HEK293 (cell line): ENCODE results near the gene SKI.

ENCODE experiments used
- BCL11A ChIP-seq: fragments of 450-650 bp; formaldehyde crosslinking; IDR thresholded peaks from 2 replicates; pipeline ENCODE4 v1.5.1; 2016; ENCODE audit warnings: low read depth, missing biosample characterization, missing genetic modification characterization
- GLI2 ChIP-seq: fragments of 450-650 bp; formaldehyde crosslinking; IDR thresholded peaks from 2 replicates; pipeline ENCODE4; 2017; ENCODE audit warnings: missing biosample characterization, missing genetic modification characterization, low read depth, borderline replicate concordance
- IKZF3 ChIP-seq: fragments of 450-650 bp; IDR thresholded peaks from 2 replicates; pipeline ENCODE4 v1.5.0; 2018; ENCODE audit warnings: missing biosample characterization, mild to moderate bottlenecking, missing genetic modification characterization, moderate library complexity
- KLF9 ChIP-seq: fragments of 450-650 bp; formaldehyde crosslinking; IDR thresholded peaks from 2 replicates; pipeline ENCODE4 v1.5.1; 2016; ENCODE audit warnings: missing biosample characterization, missing genetic modification characterization, low read depth
- SP2 ChIP-seq: fragments of 450-650 bp; formaldehyde crosslinking; IDR thresholded peaks from 2 replicates; pipeline ENCODE4 v1.5.1; 2016; ENCODE audit warnings: missing biosample characterization, missing genetic modification characterization
- WT1 ChIP-seq: fragments of 450-650 bp; formaldehyde crosslinking; IDR thresholded peaks from 2 replicates; pipeline ENCODE4 v1.5.1; 2016; ENCODE audit warnings: missing biosample characterization, missing genetic modification characterization
- ZBTB48 ChIP-seq: fragments of 450-650 bp; formaldehyde crosslinking; IDR thresholded peaks from 2 replicates; pipeline ENCODE4 v1.5.1; 2016; ENCODE audit warnings: missing biosample characterization, missing genetic modification characterization
- ZBTB7A ChIP-seq: fragments of 450-650 bp; formaldehyde crosslinking; IDR thresholded peaks from 2 replicates; pipeline ENCODE4 v1.5.1; 2016; ENCODE audit warnings: low read depth, missing biosample characterization, missing genetic modification characterization
- ZEB2 ChIP-seq: fragments of 450-650 bp; formaldehyde crosslinking; IDR thresholded peaks from 2 replicates; pipeline ENCODE4 v1.5.1; 2016; ENCODE audit warnings: missing biosample characterization, missing genetic modification characterization
- ZIC2 ChIP-seq: fragments of 450-650 bp; formaldehyde crosslinking; IDR thresholded peaks from 2 replicates; pipeline ENCODE4 v1.5.1; 2016; ENCODE audit warnings: missing biosample characterization, missing genetic modification characterization
- ZNF169 ChIP-seq: fragments of 450-650 bp; formaldehyde crosslinking; IDR thresholded peaks from 2 replicates; pipeline ENCODE4 v1.5.1; 2016; ENCODE audit warnings: missing biosample characterization, missing genetic modification characterization
- ZNF202 ChIP-seq: fragments of 450-650 bp; formaldehyde crosslinking; IDR thresholded peaks from 2 replicates; pipeline ENCODE4 v1.5.1; 2016; ENCODE audit warnings: missing biosample characterization, missing genetic modification characterization, borderline replicate concordance
- ZNF394 ChIP-seq: fragments of 450-650 bp; formaldehyde crosslinking; IDR thresholded peaks from 2 replicates; pipeline ENCODE4 v1.5.1; 2016; ENCODE audit warnings: missing biosample characterization, missing genetic modification characterization, mild to moderate bottlenecking, moderate library complexity, borderline replicate concordance
- ZNF521 ChIP-seq: fragments of 450-650 bp; formaldehyde crosslinking; IDR thresholded peaks from 2 replicates; pipeline ENCODE4 v1.5.1; 2017; ENCODE audit warnings: missing biosample characterization, mild to moderate bottlenecking, missing genetic modification characterization
- ZNF610 ChIP-seq: fragments of 450-650 bp; formaldehyde crosslinking; IDR thresholded peaks from 2 replicates; pipeline ENCODE4 v1.5.1; 2016; ENCODE audit warnings: missing biosample characterization, missing genetic modification characterization, borderline replicate concordance
- ZNF677 ChIP-seq: fragments of 450-650 bp; IDR thresholded peaks from 2 replicates; pipeline ENCODE4 v1.5.0; 2018; ENCODE audit warnings: missing biosample characterization, mild to moderate bottlenecking, missing genetic modification characterization, moderate library complexity
- TF ChIP-seq, protein P1 (sequence below): fragments of 450-650 bp; formaldehyde crosslinking; IDR thresholded peaks from 2 replicates; pipeline ENCODE4 v1.5.1; 2016; ENCODE audit warnings: missing biosample characterization, missing genetic modification characterization
- TF ChIP-seq, protein P2 (sequence below): fragments of 450-650 bp; formaldehyde crosslinking; IDR thresholded peaks from 2 replicates; pipeline ENCODE4 v1.5.1; 2017; ENCODE audit warnings: missing biosample characterization, missing genetic modification characterization
- TF ChIP-seq, protein P3 (sequence below): fragments of 450-650 bp; formaldehyde crosslinking; IDR thresholded peaks from 2 replicates; pipeline ENCODE4 v1.5.1; 2016; ENCODE audit warnings: missing biosample characterization, missing genetic modification characterization
- TF ChIP-seq, protein P4 (sequence below): fragments of 450-650 bp; formaldehyde crosslinking; IDR thresholded peaks from 2 replicates; pipeline ENCODE4 v1.5.1; 2016; ENCODE audit warnings: missing biosample characterization, missing genetic modification characterization
- TF ChIP-seq, protein P5 (sequence below): fragments of 450-650 bp; formaldehyde crosslinking; IDR thresholded peaks from 2 replicates; pipeline ENCODE4 v1.5.1; 2016; ENCODE audit warnings: missing biosample characterization, missing genetic modification characterization
- TF ChIP-seq, protein P6 (sequence below): fragments of 450-650 bp; formaldehyde crosslinking; IDR thresholded peaks from 2 replicates; pipeline ENCODE4 v1.5.1; 2016; ENCODE audit warnings: missing biosample characterization, missing genetic modification characterization

SKI gene

DNA sequence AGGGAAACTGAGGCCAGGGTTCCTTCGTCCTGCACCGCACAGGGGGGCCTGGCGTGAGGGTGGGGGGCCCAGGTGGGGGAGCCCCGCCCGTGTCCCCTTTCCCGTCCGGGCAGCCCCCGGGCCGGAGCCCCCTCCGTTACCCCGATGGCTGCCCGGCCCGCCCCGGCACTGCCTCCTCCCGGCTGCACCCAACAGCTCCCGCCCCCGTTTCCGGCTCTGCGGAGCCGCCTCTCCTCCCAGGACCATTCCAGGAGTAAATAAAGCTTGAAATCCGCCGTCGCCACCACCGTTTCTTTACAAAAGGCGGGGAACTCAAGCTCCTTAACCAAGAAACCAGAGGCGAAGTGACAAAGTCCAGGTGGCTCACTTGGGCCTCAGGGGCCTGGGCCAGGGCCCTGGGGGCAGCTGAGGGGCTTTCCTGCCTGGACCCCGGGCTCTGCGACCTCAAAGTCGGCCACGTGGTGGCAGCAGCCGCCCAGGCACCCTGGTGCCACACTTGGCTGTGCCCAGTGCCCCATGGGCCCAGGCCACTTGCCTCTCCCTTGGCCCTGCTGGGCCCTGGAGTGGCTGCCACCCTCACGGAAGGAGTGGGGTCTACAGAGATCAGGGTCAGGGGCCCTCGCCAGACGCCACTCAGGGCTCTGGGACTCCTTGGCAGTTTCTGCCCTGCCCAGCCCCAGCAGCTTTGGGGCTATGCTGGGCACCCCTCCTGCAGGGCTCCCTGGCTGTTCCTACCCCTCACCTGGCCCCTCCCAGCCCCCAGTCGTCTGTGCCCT lies 33.0 kb upstream of the SKI start (continued):
- no peak for TF ChIP-seq ZNF677 (tag by site-specific recombination)
- TF ChIP-seq BCL11A (tag by site-specific recombination) = peak; percentile 61; the same call in 1 of the 2 replicates
- TF ChIP-seq WT1 (tag by site-specific recombination) = peak; percentile 9
- TF ChIP-seq, protein P1, sequence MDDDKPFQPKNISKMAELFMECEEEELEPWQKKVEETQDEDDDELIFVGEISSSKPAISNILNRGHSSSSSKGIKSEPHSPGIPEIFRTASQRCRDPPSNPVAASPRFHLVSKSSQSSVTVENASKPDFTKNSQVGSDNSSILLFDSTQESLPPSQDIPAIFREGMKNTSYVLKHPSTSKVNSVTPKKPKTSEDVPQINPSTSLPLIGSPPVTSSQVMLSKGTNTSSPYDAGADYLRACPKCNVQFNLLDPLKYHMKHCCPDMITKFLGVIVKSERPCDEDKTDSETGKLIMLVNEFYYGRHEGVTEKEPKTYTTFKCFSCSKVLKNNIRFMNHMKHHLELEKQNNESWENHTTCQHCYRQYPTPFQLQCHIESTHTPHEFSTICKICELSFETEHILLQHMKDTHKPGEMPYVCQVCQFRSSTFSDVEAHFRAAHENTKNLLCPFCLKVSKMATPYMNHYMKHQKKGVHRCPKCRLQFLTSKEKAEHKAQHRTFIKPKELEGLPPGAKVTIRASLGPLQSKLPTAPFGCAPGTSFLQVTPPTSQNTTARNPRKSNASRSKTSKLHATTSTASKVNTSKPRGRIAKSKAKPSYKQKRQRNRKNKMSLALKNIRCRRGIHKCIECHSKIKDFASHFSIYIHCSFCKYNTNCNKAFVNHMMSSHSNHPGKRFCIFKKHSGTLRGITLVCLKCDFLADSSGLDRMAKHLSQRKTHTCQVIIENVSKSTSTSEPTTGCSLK (tag by site-specific recombination) = no peak
- 0 out of 2 replicates have a peak, but pooled peaks have one; percentile 12 for TF ChIP-seq IKZF3 (tag by site-specific recombination)
- peak; percentile 50; the same call in 1 of the 2 replicates for TF ChIP-seq ZNF394 (tag by site-specific recombination)
- TF ChIP-seq, protein P2, sequence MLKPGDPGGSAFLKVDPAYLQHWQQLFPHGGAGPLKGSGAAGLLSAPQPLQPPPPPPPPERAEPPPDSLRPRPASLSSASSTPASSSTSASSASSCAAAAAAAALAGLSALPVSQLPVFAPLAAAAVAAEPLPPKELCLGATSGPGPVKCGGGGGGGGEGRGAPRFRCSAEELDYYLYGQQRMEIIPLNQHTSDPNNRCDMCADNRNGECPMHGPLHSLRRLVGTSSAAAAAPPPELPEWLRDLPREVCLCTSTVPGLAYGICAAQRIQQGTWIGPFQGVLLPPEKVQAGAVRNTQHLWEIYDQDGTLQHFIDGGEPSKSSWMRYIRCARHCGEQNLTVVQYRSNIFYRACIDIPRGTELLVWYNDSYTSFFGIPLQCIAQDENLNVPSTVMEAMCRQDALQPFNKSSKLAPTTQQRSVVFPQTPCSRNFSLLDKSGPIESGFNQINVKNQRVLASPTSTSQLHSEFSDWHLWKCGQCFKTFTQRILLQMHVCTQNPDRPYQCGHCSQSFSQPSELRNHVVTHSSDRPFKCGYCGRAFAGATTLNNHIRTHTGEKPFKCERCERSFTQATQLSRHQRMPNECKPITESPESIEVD (tag by site-specific recombination) = no peak
- peak; percentile 34 for TF ChIP-seq KLF9 (tag by site-specific recombination)
- no peak for TF ChIP-seq ZNF610 (tag by site-specific recombination)
- TF ChIP-seq ZIC2 (tag by site-specific recombination) = peak; percentile 46
- TF ChIP-seq, protein P3, sequence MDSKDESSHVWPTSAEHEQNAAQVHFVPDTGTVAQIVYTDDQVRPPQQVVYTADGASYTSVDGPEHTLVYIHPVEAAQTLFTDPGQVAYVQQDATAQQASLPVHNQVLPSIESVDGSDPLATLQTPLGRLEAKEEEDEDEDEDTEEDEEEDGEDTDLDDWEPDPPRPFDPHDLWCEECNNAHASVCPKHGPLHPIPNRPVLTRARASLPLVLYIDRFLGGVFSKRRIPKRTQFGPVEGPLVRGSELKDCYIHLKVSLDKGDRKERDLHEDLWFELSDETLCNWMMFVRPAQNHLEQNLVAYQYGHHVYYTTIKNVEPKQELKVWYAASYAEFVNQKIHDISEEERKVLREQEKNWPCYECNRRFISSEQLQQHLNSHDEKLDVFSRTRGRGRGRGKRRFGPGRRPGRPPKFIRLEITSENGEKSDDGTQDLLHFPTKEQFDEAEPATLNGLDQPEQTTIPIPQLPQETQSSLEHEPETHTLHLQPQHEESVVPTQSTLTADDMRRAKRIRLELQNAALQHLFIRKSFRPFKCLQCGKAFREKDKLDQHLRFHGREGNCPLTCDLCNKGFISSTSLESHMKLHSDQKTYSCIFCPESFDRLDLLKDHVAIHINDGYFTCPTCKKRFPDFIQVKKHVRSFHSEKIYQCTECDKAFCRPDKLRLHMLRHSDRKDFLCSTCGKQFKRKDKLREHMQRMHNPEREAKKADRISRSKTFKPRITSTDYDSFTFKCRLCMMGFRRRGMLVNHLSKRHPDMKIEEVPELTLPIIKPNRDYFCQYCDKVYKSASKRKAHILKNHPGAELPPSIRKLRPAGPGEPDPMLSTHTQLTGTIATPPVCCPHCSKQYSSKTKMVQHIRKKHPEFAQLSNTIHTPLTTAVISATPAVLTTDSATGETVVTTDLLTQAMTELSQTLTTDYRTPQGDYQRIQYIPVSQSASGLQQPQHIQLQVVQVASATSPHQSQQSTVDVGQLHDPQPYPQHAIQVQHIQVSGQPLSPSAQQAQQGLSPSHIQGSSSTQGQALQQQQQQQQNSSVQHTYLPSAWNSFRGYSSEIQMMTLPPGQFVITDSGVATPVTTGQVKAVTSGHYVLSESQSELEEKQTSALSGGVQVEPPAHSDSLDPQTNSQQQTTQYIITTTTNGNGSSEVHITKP (tag by site-specific recombination) = peak; percentile 54
- TF ChIP-seq ZEB2 (tag by site-specific recombination) = peak; percentile 88; the same call in 1 of the 2 replicates
- peak; percentile 95 for TF ChIP-seq ZBTB48 (tag by site-specific recombination)
- peak; percentile 78 for TF ChIP-seq SP2
- TF ChIP-seq ZBTB7A = peak; percentile 70
- TF ChIP-seq, protein P4, sequence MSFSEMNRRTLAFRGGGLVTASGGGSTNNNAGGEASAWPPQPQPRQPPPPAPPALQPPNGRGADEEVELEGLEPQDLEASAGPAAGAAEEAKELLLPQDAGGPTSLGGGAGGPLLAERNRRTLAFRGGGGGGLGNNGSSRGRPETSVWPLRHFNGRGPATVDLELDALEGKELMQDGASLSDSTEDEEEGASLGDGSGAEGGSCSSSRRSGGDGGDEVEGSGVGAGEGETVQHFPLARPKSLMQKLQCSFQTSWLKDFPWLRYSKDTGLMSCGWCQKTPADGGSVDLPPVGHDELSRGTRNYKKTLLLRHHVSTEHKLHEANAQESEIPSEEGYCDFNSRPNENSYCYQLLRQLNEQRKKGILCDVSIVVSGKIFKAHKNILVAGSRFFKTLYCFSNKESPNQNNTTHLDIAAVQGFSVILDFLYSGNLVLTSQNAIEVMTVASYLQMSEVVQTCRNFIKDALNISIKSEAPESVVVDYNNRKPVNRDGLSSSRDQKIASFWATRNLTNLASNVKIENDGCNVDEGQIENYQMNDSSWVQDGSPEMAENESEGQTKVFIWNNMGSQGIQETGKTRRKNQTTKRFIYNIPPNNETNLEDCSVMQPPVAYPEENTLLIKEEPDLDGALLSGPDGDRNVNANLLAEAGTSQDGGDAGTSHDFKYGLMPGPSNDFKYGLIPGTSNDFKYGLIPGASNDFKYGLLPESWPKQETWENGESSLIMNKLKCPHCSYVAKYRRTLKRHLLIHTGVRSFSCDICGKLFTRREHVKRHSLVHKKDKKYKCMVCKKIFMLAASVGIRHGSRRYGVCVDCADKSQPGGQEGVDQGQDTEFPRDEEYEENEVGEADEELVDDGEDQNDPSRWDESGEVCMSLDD (tag by site-specific recombination) = peak; percentile 97
- TF ChIP-seq GLI2 (tag by site-specific recombination) = no peak
- TF ChIP-seq ZNF169 = no peak
- no peak for TF ChIP-seq ZNF202 (tag by site-specific recombination)
- TF ChIP-seq, protein P5, sequence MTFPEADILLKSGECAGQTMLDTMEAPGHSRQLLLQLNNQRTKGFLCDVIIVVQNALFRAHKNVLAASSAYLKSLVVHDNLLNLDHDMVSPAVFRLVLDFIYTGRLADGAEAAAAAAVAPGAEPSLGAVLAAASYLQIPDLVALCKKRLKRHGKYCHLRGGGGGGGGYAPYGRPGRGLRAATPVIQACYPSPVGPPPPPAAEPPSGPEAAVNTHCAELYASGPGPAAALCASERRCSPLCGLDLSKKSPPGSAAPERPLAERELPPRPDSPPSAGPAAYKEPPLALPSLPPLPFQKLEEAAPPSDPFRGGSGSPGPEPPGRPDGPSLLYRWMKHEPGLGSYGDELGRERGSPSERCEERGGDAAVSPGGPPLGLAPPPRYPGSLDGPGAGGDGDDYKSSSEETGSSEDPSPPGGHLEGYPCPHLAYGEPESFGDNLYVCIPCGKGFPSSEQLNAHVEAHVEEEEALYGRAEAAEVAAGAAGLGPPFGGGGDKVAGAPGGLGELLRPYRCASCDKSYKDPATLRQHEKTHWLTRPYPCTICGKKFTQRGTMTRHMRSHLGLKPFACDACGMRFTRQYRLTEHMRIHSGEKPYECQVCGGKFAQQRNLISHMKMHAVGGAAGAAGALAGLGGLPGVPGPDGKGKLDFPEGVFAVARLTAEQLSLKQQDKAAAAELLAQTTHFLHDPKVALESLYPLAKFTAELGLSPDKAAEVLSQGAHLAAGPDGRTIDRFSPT (tag by site-specific recombination) = peak; percentile 97
- TF ChIP-seq, protein P6, sequence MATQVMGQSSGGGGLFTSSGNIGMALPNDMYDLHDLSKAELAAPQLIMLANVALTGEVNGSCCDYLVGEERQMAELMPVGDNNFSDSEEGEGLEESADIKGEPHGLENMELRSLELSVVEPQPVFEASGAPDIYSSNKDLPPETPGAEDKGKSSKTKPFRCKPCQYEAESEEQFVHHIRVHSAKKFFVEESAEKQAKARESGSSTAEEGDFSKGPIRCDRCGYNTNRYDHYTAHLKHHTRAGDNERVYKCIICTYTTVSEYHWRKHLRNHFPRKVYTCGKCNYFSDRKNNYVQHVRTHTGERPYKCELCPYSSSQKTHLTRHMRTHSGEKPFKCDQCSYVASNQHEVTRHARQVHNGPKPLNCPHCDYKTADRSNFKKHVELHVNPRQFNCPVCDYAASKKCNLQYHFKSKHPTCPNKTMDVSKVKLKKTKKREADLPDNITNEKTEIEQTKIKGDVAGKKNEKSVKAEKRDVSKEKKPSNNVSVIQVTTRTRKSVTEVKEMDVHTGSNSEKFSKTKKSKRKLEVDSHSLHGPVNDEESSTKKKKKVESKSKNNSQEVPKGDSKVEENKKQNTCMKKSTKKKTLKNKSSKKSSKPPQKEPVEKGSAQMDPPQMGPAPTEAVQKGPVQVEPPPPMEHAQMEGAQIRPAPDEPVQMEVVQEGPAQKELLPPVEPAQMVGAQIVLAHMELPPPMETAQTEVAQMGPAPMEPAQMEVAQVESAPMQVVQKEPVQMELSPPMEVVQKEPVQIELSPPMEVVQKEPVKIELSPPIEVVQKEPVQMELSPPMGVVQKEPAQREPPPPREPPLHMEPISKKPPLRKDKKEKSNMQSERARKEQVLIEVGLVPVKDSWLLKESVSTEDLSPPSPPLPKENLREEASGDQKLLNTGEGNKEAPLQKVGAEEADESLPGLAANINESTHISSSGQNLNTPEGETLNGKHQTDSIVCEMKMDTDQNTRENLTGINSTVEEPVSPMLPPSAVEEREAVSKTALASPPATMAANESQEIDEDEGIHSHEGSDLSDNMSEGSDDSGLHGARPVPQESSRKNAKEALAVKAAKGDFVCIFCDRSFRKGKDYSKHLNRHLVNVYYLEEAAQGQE (tag by site-specific recombination) = no peak
- TF ChIP-seq ZNF521 (tag by site-specific recombination) = no peak
